Duodenal mucosa (tissue), 2 donors: ENCODE data around the gene CPPED1.
A peak's percentile ranks its signal among the peaks of the same experiment; 100 is the strongest.
"Not testable (repeated sequence)": the region's sequence is repeated elsewhere in the genome, so short reads cannot be mapped to it uniquely, and the experiment has no call there.

Source experiments
- H3K27ac ChIP-seq: one replicate; pipeline ENCODE4 v1.7.0; 2013; ENCODE audit warnings: low read depth, low read length
- H3K27me3 ChIP-seq, 2 donors: one replicate each; pipeline ENCODE4 v1.7.0; 2013; ENCODE audit warnings: low read length in 2 of 2, control low read depth in 1 of 2; ENCODE audit not compliant: insufficient read depth in 2 of 2, control insufficient read depth in 1 of 2
- H3K36me3 ChIP-seq, 2 donors: one replicate each; pipeline ENCODE4 v1.7.0; 2013; ENCODE audit warnings: low read length in 2 of 2, control low read depth in 1 of 2; ENCODE audit not compliant: insufficient read depth in 2 of 2, control insufficient read depth in 1 of 2
- H3K4me1 ChIP-seq, 2 donors: one replicate each; pipeline ENCODE4 v1.7.0; 2013; ENCODE audit warnings: low read length in 2 of 2, control low read depth in 1 of 2; ENCODE audit not compliant: insufficient read depth in 2 of 2, control insufficient read depth in 1 of 2
- H3K4me3 ChIP-seq, 2 donors: one replicate each; pipeline ENCODE4 v1.7.0; 2013; ENCODE audit warnings: low read length in 2 of 2, low read depth in 1 of 2
- H3K9ac ChIP-seq, 2 donors: one replicate each; pipeline ENCODE4 v1.7.0; 2013; ENCODE audit warnings: low read length in 2 of 2, low read depth in 1 of 2
- H3K9me3 ChIP-seq, 2 donors: one replicate each; pipeline ENCODE4 v1.7.0; 2013; ENCODE audit warnings: low read length in 2 of 2, control low read depth in 1 of 2; ENCODE audit not compliant: control insufficient read depth in 1 of 2

The CPPED1 gene

DNA sequence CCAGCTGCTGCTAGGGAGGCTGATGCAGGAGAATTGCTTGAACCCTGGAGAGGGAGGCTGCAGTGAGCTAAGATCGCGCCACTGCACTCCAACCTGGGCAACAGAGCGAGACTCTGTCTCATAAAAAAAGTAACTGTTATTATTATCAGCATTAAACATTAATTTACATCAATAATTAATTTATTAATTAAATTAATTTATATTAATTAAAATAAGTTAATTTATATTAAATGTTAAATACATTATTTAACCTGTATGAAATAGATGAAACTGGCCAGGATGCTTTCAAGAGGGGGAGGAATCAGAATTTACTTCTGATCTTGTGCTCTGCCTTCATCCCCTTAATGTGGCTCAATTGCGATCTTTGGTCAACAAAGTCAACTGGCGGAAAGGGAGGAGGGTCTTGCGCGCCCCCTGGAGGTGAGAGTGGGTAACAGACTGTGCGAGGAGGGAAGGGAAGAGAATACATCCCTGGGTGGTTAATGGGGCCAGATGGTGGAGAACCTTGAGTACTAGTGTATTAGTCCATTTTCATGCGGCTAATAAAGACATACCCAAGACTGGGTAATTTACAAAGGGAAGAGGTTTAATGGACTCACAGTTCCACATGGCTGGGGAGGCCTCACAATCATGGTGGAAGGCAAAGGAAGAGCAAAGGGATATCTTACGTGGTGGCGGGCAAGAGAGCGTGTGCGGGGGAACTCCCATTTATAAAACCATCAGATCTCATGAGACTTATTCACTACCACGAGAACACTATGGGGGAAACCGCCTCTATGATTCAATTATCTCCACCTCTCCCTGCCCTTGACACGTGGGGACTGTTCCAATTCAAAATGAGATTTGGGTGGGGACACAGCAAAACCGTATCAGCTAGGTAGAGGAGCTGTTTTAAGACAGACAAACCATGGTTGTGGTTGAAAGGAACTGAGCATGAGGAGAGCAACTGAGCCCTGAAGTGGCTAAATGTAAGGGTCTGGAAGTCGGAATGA is 15.7 kb upstream of the CPPED1 start:
- Histone ChIP-seq H3K9me3 (no peaks in the 10 kb centered on the region), H3K4me1 (no peaks in the 10 kb centered on the region), H3K27ac (no peak overlapping the region), H3K9ac (no peak overlapping the region), H3K36me3 (no peaks in the 10 kb centered on the region), H3K4me3 (no peak overlapping the region), H3K27me3 (no peaks in the 10 kb centered on the region)

DNA sequence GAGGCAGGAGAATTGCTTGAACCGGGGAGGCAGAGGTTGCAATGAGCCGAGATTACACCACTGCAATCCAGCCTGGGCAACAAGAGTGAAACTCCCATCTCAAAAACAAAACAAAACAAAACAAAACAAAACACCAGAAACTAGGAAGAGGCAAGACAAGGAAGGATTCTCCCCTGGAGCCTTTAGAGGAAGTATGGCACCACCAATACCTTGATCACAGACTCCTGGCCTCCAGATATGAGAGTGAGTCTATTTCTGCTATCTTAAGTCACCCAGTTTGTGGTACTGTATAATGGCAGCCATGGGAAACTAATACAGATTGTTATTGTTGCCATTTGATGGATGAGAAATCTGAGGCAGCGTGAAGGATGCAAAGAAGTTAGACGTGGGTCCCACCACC is 14.6 kb upstream of the CPPED1 start:
- no peak overlapping the region for H3K27ac ChIP-seq
- H3K9ac ChIP-seq: no peak overlapping the region
- H3K4me3 ChIP-seq: no peak overlapping the region
- no peaks in the 10 kb centered on the region for H3K4me1 ChIP-seq
- H3K36me3 ChIP-seq: no peaks in the 10 kb centered on the region
- H3K9me3 ChIP-seq: no peaks in the 10 kb centered on the region
- no peaks in the 10 kb centered on the region for H3K27me3 ChIP-seq

DNA sequence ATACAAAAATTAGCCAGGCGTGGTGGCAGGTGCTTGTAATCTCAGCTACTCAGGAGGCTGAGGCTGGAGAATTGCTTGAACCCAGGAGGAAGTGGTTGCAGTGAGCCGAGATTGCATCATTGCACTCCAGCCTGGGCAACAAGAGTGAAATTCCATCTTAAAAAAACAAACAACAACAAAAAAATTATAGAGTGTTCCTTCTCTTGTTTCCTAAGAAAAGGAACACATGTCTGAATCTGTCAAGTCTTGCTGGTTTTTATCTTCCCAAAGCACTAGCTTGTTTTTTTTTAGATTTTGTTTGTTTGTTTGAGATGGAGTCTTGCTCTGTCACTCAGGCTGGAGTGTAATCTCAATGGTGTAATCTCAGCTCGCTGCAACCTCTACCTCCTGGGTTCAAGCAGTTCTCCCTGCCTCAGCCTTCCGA is 13.1 kb upstream of the CPPED1 start:
- H3K27ac ChIP-seq, H3K4me3 ChIP-seq, H3K9ac ChIP-seq, H3K9me3 ChIP-seq, H3K4me1 ChIP-seq, H3K27me3 ChIP-seq, H3K36me3 ChIP-seq: not testable (repeated sequence)

DNA sequence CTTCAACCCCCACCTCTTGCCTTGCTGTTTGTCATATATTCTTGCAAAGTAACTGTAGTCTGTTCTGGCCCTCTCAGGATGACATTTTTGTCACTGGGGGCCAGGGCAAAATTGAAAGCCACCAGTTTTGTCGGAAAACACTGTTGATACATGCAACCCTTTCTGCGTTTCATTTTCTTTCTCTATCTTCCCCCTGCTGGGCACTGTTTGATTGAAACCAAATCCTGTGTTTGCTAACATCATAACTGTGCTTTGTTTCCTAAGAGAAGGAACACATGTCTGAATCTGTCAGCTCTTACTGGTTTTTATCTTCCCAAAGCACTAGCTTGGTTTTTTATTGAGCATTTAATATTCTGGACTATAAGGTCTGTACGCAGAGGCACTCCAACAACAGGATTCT is 11.7 kb upstream of the CPPED1 start:
- no peak overlapping the region for H3K9ac ChIP-seq
- no peaks in the 10 kb centered on the region for H3K27me3 ChIP-seq
- H3K27ac ChIP-seq: no peak overlapping the region
- no peaks in the 10 kb centered on the region for H3K36me3 ChIP-seq
- H3K4me1 ChIP-seq: no peaks in the 10 kb centered on the region
- H3K9me3 ChIP-seq: no peaks in the 10 kb centered on the region
- H3K4me3 ChIP-seq: no peak overlapping the region

DNA sequence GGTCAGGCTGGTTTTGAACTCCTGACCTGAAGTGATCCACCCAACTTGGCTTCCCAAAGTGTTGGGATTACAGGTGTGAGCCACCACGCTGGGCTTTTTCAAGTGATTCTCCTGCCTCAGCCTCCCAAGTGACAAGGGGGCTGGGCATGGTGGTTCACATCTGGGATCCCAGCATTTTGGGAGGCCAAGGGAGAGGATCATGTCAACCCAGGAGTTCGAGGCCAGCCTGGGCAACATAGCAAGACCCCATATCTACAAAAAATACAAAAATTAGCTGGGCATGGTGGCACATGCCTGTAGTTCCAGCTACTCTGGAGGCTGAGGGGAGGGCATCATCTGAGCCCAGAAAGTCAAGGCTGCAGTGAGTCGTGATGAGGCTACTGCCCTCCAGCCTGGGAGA is 10.0 kb upstream of the CPPED1 start:
- not testable (repeated sequence) for H3K9me3 ChIP-seq, H3K4me3 ChIP-seq, H3K27ac ChIP-seq, H3K27me3 ChIP-seq, H3K4me1 ChIP-seq, H3K9ac ChIP-seq, H3K36me3 ChIP-seq

DNA sequence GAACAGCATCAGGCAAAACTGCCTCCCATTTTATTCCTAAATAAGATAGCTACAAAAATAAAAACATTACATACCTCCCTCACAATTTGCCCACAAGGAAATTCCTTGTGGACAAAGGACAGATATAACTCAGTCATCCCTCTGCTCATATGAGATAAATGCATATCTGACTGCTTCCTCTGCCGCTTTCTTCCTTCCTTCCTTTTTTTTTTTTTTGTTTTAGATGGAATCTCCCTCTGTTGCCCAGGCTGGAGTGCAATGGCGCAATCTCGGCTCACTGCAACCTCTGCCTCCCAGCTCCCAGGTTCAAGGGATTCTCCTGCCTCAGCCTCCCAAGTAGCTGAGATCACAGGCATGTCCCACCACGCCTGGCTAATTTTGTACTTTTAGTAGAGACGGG is 9.6 kb upstream of the CPPED1 start:
- H3K9me3 ChIP-seq, H3K36me3 ChIP-seq, H3K4me1 ChIP-seq, H3K4me3 ChIP-seq, H3K9ac ChIP-seq, H3K27ac ChIP-seq, H3K27me3 ChIP-seq: not testable (repeated sequence)

DNA sequence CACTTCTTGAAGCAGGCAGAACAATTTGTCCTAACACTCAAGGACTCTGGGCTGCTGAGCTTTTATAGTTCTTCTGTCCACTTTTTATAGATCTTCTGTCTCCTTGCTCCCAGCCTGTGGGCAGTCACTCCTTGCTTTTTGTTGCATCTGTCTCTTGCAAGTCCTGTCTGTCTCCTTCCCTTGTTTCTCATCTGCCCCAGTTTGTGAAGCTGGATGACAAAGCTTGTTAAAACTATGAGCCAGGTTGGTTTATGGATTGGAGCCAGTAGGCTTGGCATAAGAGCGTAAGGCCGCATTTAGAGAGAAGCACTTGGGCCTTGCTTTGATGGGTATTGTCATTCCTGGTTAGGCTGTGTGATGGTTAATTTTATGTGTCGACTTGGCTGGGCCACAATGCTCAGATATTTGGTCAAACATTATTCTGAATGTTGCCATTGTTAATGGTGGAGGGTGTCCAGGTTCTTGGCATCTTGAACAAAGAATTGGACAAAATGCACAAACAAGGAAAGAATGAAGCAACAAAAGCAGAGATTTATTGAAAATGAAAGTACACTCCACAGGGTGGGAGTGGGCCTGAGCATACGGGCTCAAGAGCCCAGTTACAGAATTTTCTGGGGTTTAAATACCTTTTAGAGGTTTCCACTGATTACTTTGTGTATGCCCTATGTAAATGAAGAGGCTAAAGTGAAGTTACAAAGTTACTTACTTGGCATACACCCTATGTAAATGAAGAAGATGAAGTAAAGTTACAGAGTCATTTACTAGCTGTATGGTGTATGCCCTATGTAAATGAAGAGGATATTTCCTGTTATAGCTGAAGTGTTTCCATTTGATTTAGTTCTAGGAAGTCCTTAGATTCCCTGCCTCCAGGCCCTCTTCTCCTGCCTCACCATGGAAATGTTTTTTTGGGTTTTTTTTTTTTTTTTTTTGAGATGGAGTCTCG is 8.0 kb upstream of the CPPED1 start:
- H3K4me1 ChIP-seq: no peaks in the 10 kb centered on the region
- no peaks in the 10 kb centered on the region for H3K36me3 ChIP-seq
- no peak overlapping the region for H3K27ac ChIP-seq
- H3K9ac ChIP-seq: no peak overlapping the region
- H3K27me3 ChIP-seq: no peaks in the 10 kb centered on the region
- H3K4me3 ChIP-seq: no peak overlapping the region
- no peaks in the 10 kb centered on the region for H3K9me3 ChIP-seq

DNA sequence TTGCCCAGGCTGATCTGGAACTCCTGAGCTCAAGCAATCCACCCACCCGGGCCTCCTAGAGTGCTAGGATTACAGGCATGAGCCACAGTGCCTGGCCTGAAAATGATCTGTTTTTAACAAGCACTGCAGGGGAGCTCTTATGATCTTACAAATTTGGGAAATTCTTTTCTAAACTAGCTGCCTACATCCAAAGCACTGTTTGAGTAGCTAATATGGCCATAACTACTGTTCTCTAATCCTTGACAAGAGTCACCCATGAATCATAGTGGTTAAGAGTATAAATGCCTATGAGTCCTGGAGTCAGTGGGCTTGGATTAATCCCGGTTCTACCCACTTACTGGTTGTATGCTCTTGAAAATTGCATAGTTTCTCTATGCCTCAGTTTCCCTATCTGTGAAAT is 1.4 kb upstream of the CPPED1 start:
- H3K27me3 ChIP-seq: no peaks in the 10 kb centered on the region
- H3K4me3 ChIP-seq: no peak overlapping the region
- no peak overlapping the region for H3K27ac ChIP-seq
- no peak overlapping the region for H3K9ac ChIP-seq
- no peaks in the 10 kb centered on the region for H3K9me3 ChIP-seq
- H3K36me3 ChIP-seq: no peaks in the 10 kb centered on the region
- H3K4me1 ChIP-seq: peaks cover 17 to 24% of the 10 kb centered on the region in 2 donors

DNA sequence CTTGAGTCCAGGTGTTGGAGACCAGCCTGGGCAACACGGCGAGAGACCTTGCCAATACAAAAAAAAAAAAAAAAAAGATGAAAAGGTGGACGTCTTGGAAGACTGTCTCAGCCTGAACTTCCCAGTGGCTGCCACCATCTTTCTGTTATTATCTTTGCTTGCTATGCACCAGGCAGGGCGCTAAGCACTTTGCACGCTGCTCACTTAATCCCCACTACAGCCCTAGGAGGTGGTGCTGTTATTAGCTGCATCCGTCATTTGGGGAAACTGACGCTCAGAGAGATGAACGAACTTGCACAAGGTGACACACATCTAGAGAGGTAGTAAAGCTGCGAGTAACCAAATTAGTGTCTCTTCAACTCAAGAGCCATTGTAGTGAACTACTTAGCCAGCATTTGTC is 708 bp upstream of the CPPED1 start:
- no peaks in the 10 kb centered on the region for H3K27me3 ChIP-seq
- no peak overlapping the region for H3K9ac ChIP-seq
- peaks cover 17 to 24% of the 10 kb centered on the region in 2 donors for H3K4me1 ChIP-seq
- H3K9me3 ChIP-seq: no peaks in the 10 kb centered on the region
- H3K27ac ChIP-seq: no peak overlapping the region
- H3K36me3 ChIP-seq: no peaks in the 10 kb centered on the region
- peak overlapping the region; percentile 91 to 97 for H3K4me3 ChIP-seq

DNA sequence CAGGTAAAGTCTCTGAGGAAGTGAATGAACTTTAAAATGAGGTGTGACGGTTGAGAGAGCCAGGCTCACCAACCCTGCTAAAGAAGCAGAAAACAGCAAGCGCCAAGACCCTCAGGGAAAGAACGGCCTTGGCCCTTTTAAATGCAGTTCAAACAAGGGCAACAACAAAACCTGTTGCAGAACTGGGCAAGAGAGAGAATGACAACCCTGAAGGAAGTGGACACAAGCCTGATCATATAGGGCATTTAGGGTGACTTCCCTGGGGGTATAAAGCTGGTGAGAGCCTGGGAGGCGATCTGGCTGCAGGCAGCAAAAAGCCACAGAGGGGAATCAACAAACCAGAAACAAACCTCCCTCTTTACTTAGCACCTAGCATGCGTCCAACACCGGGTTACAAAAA is 1.0 kb downstream of the CPPED1 start:
- no peaks in the 10 kb centered on the region for H3K9me3 ChIP-seq
- no peaks in the 10 kb centered on the region for H3K27me3 ChIP-seq
- H3K27ac ChIP-seq: no peak overlapping the region
- no peaks in the 10 kb centered on the region for H3K36me3 ChIP-seq
- H3K4me3 ChIP-seq: peak overlapping the region; percentile 91 to 97
- peak overlapping the region; percentile 30 to 65 for H3K9ac ChIP-seq
- peaks cover 17 to 24% of the 10 kb centered on the region in 2 donors for H3K4me1 ChIP-seq
